HEK293T (cell line): Measurements from ENCODE around the gene EMP2.

ENCODE experiments used
- BHLHE40 ChIP-seq: fragments of 450-650 bp; IDR thresholded peaks from 2 replicates; pipeline ENCODE4 v1.6.1; 2016; ENCODE audit warnings: mild to moderate bottlenecking, moderate library complexity, borderline replicate concordance
- FOXA1 ChIP-seq: fragments of 450-650 bp; IDR thresholded peaks from 2 replicates; pipeline ENCODE4 v1.6.1; 2016; ENCODE audit warnings: mild to moderate bottlenecking
- L3MBTL2 ChIP-seq: fragments of 450-650 bp; conservative IDR thresholded peaks from 2 replicates; pipeline ENCODE4 v1.6.1; 2016; ENCODE audit warnings: mild to moderate bottlenecking
- NFRKB ChIP-seq: fragments of 450-650 bp; IDR thresholded peaks from 2 replicates; pipeline ENCODE4 v1.6.1; 2016; ENCODE audit warnings: mild to moderate bottlenecking, moderate library complexity
- PKNOX1 ChIP-seq: fragments of 450-650 bp; IDR thresholded peaks from 2 replicates; pipeline ENCODE4 v1.6.1; 2016
- SP1 ChIP-seq: fragments of 450-650 bp; IDR thresholded peaks from 2 replicates; pipeline ENCODE4 v1.6.1; 2017
- SUZ12 ChIP-seq: fragments of 450-650 bp; IDR thresholded peaks from 2 replicates; pipeline ENCODE4 v1.6.1; 2016; ENCODE audit warnings: mild to moderate bottlenecking
- TARDBP ChIP-seq: fragments of 450-650 bp; IDR thresholded peaks from 2 replicates; pipeline ENCODE4 v1.6.1; 2016

GRCh38 chr16:10576390-10577304, 3.8 kb downstream of the EMP2 start:
- TF ChIP-seq NFRKB (no peak), FOXA1 (no peak), L3MBTL2 (no peak), SUZ12 (no peak), PKNOX1 (no peak), SP1 (no peak), BHLHE40 (no peak), TARDBP (no peak)
